Endothelial cell of umbilical vein (primary cell): ENCODE results near the gene SLC4A2. TPM values are rescaled to one million over a fixed set of nuclear protein-coding genes. Genes with fewer than 3 reads are reported as not detected.

Experiments
- BruUV-seq: library from RNA; stranded (reverse); fragments of 400-500 nt; replicated peaks from 2 replicates; lab custom pipeline; 2021; lab: Mats Ljungman, UMichigan
- CTCF ChIA-PET: fragments of 300-600, 350-600 bp; sonication (Branson Sonifier 250); formaldehyde crosslinking; loops from one replicate; lab custom pipeline; 2021; ENCODE audit warnings: antibody characterized with exemption, inconsistent platforms; lab: Charles Lee
- POLR2A ChIA-PET: fragments of 300-600, 350-600 bp; sonication (Branson Sonifier 250); formaldehyde crosslinking; loops from one replicate; lab custom pipeline; 2021; ENCODE audit warnings: antibody characterized with exemption, inconsistent platforms; lab: Charles Lee
- DNase-seq: peaks from one replicate; pipeline ENCODE4 v3.0.0-alpha.2; 2011; ENCODE audit warnings: low read depth, low spot score
- FAIRE-seq: peaks from 2 replicates; lab custom pipeline; 2011; peaks lifted over from hg19 to GRCh38; lab: Jason Lieb, UNC
- H2AFZ ChIP-seq: 2 replicates; pipeline ENCODE4 v1.6.0; 2012; ENCODE audit warnings: low read depth, low read length, control low read depth, inconsistent platforms
- H3K27ac ChIP-seq: 2 replicates; pipeline ENCODE4 v1.5.1; 2011; ENCODE audit warnings: low read depth, mild to moderate bottlenecking, control low read depth, low read length, moderate library complexity; ENCODE audit not compliant: insufficient read depth
- H3K27me3 ChIP-seq, 2 experiments: 2 replicates each; pipeline versions ENCODE4 v1.6.0 to v1.6.1; 2011; ENCODE audit warnings: low read length in 2 of 2, mixed read lengths in 1 of 2; ENCODE audit not compliant: control insufficient read depth in 2 of 2, insufficient read depth in 2 of 2
- H3K36me3 ChIP-seq, 2 experiments: 2 replicates in 1 of 2; 3 replicates in 1 of 2; pipeline ENCODE4 v1.5.1; 2011; ENCODE audit warnings: low read length in 2 of 2, mild to moderate bottlenecking in 1 of 2, moderate library complexity in 1 of 2; ENCODE audit not compliant: control insufficient read depth in 2 of 2, insufficient read depth in 2 of 2; ENCODE audit errors: extremely low read depth in 1 of 2
- H3K4me1 ChIP-seq: 3 replicates; pipeline ENCODE4 v1.5.1; 2011; ENCODE audit warnings: mild to moderate bottlenecking, low read length; ENCODE audit not compliant: control insufficient read depth, insufficient read depth; ENCODE audit errors: extremely low read depth
- H3K4me2 ChIP-seq: 2 replicates; pipeline ENCODE4 v1.6.1; 2011; ENCODE audit warnings: low read length, control low read depth, mixed read lengths; ENCODE audit not compliant: insufficient read depth
- H3K4me3 ChIP-seq, 3 experiments: fragments of 200-600 bp in 1 of 3; sonication (generic), shearing (Covaris generic) in 1 of 3; replicated peaks in 1 of 3; 2 replicates each; pipeline ENCODE4 v1.5.1; 2011 to 2016; ENCODE audit warnings: control low read depth in 3 of 3, low read length in 3 of 3, mild to moderate bottlenecking in 2 of 3, inconsistent platforms in 1 of 3, low read depth in 1 of 3, moderate library complexity in 1 of 3; ENCODE audit not compliant: insufficient read depth in 1 of 3
- H3K79me2 ChIP-seq: 2 replicates; pipeline ENCODE4 v1.6.0; 2012; ENCODE audit warnings: low read length, inconsistent platforms; ENCODE audit not compliant: control insufficient read depth, insufficient read depth
- H3K9ac ChIP-seq: replicated peaks from 2 replicates; pipeline ENCODE3; 2011; ENCODE audit warnings: low read length, control low read depth; ENCODE audit not compliant: insufficient read depth; ENCODE audit errors: extremely low read depth
- H3K9me1 ChIP-seq: replicated peaks from 3 replicates; pipeline ENCODE4 v1.6.0; 2011; ENCODE audit warnings: mild to moderate bottlenecking, low read length; ENCODE audit not compliant: control insufficient read depth, insufficient read depth; ENCODE audit errors: extremely low read depth
- H3K9me3 ChIP-seq: replicated peaks from 2 replicates; pipeline ENCODE4 v1.5.1; 2012; ENCODE audit warnings: low read length, inconsistent platforms; ENCODE audit not compliant: control insufficient read depth, insufficient read depth
- H4K20me1 ChIP-seq: replicated peaks from 2 replicates; pipeline ENCODE3; 2011; ENCODE audit warnings: mild to moderate bottlenecking, low read length; ENCODE audit not compliant: control insufficient read depth, insufficient read depth; ENCODE audit errors: extremely low read depth
- EZH2 ChIP-seq: IDR thresholded peaks from 2 replicates; pipeline ENCODE4 v1.6.1; 2012; ENCODE audit warnings: borderline replicate concordance, low read depth, mild to moderate bottlenecking, moderate library complexity, low read length, inconsistent platforms; ENCODE audit not compliant: severe bottlenecking
- FOS ChIP-seq: IDR thresholded peaks from 2 replicates; pipeline ENCODE4 v1.6.1; 2011; ENCODE audit warnings: mild to moderate bottlenecking, low read length, moderate library complexity, borderline replicate concordance; ENCODE audit not compliant: insufficient read depth
- GATA2 ChIP-seq: IDR thresholded peaks from 2 replicates; pipeline ENCODE4 v1.7.0; 2011; ENCODE audit warnings: low read depth, mild to moderate bottlenecking, moderate library complexity, mixed read lengths, low read length; ENCODE audit not compliant: insufficient read length, insufficient read depth
- JUN ChIP-seq: IDR thresholded peaks from 2 replicates; pipeline ENCODE4 v1.6.1; 2011; ENCODE audit warnings: borderline replicate concordance, low read depth; ENCODE audit not compliant: insufficient read length, insufficient read depth
- MYC ChIP-seq: IDR thresholded peaks from one replicate; pipeline ENCODE4 v1.6.1; 2011; ENCODE audit warnings: mild to moderate bottlenecking, low read depth, low read length
- POLR2A ChIP-seq: IDR thresholded peaks from 2 replicates; pipeline ENCODE4 v1.6.1; 2012; ENCODE audit warnings: low read depth, mild to moderate bottlenecking, control low read depth, low read length
- POLR2AphosphoS5 ChIP-seq: IDR thresholded peaks from 2 replicates; pipeline ENCODE4 v1.6.1; 2012; ENCODE audit warnings: low read depth, mild to moderate bottlenecking, control low read depth, low read length, moderate library complexity; ENCODE audit not compliant: insufficient read depth
- dilution Hi-C: fragments of 300-500 bp; cut with MboI; formaldehyde crosslinking; loops from one replicate; pipeline ENCODE4 v1.15.0; 2019; ENCODE audit warnings: low sequenced_read_pairs; ENCODE audit not compliant: extremely low pct_ligation_motif_present
- intact Hi-C: fragments of 100-400 bp; cut with micrococcal nuclease; formaldehyde crosslinking; loops from one replicate; pipeline ENCODE4 v1.10.0; 2022
- polyA plus RNA-seq, 4 experiments: library from polyadenylated mRNA; depleted of rRNA in 3 of 4; stranded (reverse) in 3 of 4; unstranded in 1 of 4; fragments of >200 nt; gene quantifications; 2 replicates each; pipeline versions ENCODE4 v1.2.1 to v1.2.3, GENCODE V29; 2011 to 2012; ENCODE audit warnings: missing spikeins in 1 of 4
- total RNA-seq: library from RNA; stranded (reverse); gene quantifications from 2 replicates; pipeline ENCODE4 v1.2.3, GENCODE V29; 2021
- TF ChIP-seq, protein P1 (sequence below), 2 donors: IDR thresholded peaks; 1 replicate in 1 of 2; 2 replicates in 1 of 2; pipeline ENCODE4 v1.5.1; 2011; ENCODE audit warnings: low read length in 2 of 2, mild to moderate bottlenecking in 2 of 2, moderate library complexity in 2 of 2, control low read depth in 1 of 2, inconsistent platforms in 1 of 2, low read depth in 1 of 2; ENCODE audit not compliant: insufficient read depth in 1 of 2; ENCODE audit errors: extremely low read depth in 1 of 2
- TF ChIP-seq, protein P2 (sequence below): IDR thresholded peaks from 2 replicates; pipeline ENCODE4 v1.6.1; 2011; ENCODE audit not compliant: insufficient read depth, insufficient read length

The SLC4A2 gene
- total and polyA plus RNA-seq, 2 donors (not counting 3 experiments of a cell fraction or from before 2014, with no cell fraction given) = 108 to 172 TPM

DNA sequence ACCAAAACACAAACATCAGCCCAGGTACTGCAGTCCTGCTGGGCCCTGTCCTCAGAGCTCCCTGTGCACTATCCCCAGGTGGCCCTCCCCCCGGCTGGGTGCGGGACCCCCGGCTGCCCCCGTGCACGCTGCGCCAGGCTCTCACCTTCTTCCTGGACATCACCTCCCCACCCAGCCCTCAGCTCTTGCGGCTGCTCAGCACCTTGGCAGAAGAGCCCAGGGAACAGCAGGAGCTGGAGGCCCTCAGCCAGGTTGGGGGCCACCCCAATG, 49.4 kb upstream of the SLC4A2 start:
- dilution Hi-C loops = no loop called here
- Histone ChIP-seq H2AFZ (no peak overlapping the region), H4K20me1 (no peaks in the 10 kb centered on the region), H3K9me1 (no peaks in the 10 kb centered on the region), H3K27me3 (no peaks in the 10 kb centered on the region), H3K4me3 (no peak overlapping the region), H3K9me3 (no peaks in the 10 kb centered on the region), H3K4me1 (peaks cover 35% of the 10 kb centered on the region), H3K27ac (no peak overlapping the region), H3K79me2 (no peaks in the 10 kb centered on the region), H3K4me2 (no peak overlapping the region), H3K36me3 (peaks cover 0 to 27% of the 10 kb centered on the region in 2 experiments), H3K9ac (no peak overlapping the region)
- CTCF ChIA-PET = interaction anchor here (1.0 to 9.4 kb wide), 10 partner anchors 10 to 112 kb away, joined by 3 to 107 read pairs (median 12); partner anchors contain the start of genes ATG9B and NOS3
- POLR2A ChIA-PET = no interaction called here
- no peak for TF ChIP-seq JUN
- TF ChIP-seq POLR2AphosphoS5 = no peak
- no peak for TF ChIP-seq POLR2A
- TF ChIP-seq FOS = no peak
- TF ChIP-seq GATA2 = no peak
- no peak for TF ChIP-seq EZH2
- TF ChIP-seq, protein P1, sequence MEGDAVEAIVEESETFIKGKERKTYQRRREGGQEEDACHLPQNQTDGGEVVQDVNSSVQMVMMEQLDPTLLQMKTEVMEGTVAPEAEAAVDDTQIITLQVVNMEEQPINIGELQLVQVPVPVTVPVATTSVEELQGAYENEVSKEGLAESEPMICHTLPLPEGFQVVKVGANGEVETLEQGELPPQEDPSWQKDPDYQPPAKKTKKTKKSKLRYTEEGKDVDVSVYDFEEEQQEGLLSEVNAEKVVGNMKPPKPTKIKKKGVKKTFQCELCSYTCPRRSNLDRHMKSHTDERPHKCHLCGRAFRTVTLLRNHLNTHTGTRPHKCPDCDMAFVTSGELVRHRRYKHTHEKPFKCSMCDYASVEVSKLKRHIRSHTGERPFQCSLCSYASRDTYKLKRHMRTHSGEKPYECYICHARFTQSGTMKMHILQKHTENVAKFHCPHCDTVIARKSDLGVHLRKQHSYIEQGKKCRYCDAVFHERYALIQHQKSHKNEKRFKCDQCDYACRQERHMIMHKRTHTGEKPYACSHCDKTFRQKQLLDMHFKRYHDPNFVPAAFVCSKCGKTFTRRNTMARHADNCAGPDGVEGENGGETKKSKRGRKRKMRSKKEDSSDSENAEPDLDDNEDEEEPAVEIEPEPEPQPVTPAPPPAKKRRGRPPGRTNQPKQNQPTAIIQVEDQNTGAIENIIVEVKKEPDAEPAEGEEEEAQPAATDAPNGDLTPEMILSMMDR (IDR thresholded peaks at IDR 0.05; ENCODE audit: extremely low read depth in 1 of 2, insufficient read depth in 1 of 2, low read depth in 1 of 2, low read length in 2 of 2) = no peak
- TF ChIP-seq MYC = no peak
- TF ChIP-seq, protein P2, sequence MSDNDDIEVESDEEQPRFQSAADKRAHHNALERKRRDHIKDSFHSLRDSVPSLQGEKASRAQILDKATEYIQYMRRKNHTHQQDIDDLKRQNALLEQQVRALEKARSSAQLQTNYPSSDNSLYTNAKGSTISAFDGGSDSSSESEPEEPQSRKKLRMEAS = no peak
- no peak for FAIRE-seq
- DNase-seq = no peak
- intact Hi-C loops = no loop called here
- BruUV-seq = no TSS peak
